Measurements from ENCODE around the gene SLC12A4. TPM values are rescaled to one million over a fixed set of nuclear protein-coding genes. Genes with fewer than 3 reads are reported as not detected.

The SLC12A4 gene
- total and polyA plus RNA-seq, 2 of the 13 experiments (the other 11 are each of a cell fraction or from before 2014, with no cell fraction given): 65.1 to 84.3 TPM

DNA sequence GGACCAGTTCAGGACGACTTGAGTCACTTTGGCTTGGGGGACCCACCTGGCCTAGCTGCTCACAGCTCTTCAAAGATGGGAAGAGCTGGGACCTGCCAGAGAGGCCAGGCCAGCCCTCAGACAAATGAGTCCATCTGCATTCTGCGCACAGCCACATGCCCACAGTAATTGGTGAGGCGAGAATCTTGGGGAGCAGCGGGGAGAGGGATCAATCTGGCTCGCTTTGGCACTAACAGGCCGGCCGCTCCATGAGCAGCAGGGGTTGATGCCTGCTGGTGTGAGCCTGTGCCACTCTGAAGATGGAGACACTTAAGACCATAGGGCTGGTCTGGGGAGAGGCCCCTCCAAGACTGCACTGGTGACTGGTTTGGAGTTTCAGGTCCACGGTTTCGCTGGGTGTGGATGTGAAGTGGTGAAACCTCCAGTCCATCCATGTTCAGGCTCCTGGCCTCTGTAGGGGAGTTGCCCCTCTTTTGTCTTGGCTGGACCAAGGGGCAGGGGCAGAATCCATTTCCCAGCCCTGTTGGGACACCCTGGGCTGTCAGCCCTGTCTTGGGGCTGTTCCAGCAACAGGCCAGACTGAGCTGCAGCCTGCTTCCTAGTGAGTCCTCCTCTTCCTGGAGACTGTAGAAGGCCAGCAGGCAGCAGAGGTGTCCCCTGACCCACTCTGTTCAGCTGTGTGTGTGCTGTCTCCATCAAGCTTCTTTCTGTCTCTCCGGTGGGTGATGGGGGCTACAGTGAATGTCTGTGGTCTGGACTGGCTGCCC, 44.1 kb downstream of the SLC12A4 start (continued):
- TF ChIP-seq, protein P1, sequence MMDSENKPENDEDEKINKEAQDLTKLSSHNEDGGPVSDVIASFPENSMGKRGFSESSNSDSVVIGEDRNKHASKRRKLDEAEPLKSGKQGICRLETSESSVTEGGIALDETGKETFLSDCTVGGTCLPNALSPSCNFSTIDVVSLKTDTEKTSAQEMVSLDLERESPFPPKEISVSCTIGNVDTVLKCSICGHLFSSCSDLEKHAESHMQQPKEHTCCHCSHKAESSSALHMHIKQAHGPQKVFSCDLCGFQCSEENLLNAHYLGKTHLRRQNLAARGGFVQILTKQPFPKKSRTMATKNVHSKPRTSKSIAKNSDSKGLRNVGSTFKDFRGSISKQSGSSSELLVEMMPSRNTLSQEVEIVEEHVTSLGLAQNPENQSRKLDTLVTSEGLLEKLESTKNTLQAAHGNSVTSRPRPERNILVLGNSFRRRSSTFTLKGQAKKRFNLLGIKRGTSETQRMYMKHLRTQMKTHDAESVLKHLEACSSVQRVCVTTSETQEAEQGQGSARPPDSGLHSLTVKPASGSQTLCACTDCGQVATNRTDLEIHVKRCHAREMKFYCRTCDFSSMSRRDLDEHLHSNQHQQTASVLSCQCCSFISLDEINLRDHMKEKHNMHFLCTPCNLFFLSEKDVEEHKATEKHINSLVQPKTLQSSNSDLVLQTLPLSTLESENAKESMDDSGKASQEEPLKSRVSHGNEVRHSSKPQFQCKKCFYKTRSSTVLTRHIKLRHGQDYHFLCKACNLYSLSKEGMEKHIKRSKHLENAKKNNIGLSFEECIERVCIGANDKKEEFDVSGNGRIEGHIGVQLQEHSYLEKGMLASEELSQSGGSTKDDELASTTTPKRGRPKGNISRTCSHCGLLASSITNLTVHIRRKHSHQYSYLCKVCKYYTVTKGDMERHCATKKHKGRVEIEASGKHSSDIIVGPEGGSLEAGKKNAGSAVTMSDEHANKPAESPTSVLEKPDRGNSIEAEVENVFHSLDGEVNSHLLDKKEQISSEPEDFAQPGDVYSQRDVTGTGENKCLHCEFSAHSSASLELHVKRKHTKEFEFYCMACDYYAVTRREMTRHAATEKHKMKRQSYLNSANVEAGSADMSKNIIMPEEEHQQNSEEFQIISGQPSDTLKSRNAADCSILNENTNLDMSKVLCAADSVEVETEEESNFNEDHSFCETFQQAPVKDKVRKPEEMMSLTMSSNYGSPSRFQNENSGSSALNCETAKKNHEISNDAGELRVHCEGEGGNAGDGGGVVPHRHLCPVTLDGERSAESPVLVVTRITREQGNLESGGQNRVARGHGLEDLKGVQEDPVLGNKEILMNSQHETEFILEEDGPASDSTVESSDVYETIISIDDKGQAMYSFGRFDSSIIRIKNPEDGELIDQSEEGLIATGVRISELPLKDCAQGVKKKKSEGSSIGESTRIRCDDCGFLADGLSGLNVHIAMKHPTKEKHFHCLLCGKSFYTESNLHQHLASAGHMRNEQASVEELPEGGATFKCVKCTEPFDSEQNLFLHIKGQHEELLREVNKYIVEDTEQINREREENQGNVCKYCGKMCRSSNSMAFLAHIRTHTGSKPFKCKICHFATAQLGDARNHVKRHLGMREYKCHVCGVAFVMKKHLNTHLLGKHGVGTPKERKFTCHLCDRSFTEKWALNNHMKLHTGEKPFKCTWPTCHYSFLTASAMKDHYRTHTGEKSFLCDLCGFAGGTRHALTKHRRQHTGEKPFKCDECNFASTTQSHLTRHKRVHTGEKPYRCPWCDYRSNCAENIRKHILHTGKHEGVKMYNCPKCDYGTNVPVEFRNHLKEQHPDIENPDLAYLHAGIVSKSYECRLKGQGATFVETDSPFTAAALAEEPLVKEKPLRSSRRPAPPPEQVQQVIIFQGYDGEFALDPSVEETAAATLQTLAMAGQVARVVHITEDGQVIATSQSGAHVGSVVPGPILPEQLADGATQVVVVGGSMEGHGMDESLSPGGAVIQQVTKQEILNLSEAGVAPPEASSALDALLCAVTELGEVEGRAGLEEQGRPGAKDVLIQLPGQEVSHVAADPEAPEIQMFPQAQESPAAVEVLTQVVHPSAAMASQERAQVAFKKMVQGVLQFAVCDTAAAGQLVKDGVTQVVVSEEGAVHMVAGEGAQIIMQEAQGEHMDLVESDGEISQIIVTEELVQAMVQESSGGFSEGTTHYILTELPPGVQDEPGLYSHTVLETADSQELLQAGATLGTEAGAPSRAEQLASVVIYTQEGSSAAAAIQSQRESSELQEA (CRISPR knock-in tag; IDR thresholded peaks at IDR 0.05; ENCODE audit: not compliant biosample characterization): no peak
- TF ChIP-seq HNF4G (IDR thresholded peaks at IDR 0.05; ENCODE audit: borderline replicate concordance, low read depth, low read length): no peak
- no peak for TF ChIP-seq HNF4G (CRISPR knock-in tag; IDR thresholded peaks at IDR 0.05; ENCODE audit: borderline replicate concordance, low read depth)
- TF ChIP-seq MTA3 (CRISPR knock-in tag; IDR thresholded peaks at IDR 0.05): no peak
- no peak for TF ChIP-seq ZNF768 (CRISPR knock-in tag; IDR thresholded peaks at IDR 0.05)
- TF ChIP-seq AGO1 (IDR thresholded peaks at IDR 0.05; ENCODE audit: low read depth, low read length, poor library complexity, severe bottlenecking): no peak
- TF ChIP-seq, protein P2, sequence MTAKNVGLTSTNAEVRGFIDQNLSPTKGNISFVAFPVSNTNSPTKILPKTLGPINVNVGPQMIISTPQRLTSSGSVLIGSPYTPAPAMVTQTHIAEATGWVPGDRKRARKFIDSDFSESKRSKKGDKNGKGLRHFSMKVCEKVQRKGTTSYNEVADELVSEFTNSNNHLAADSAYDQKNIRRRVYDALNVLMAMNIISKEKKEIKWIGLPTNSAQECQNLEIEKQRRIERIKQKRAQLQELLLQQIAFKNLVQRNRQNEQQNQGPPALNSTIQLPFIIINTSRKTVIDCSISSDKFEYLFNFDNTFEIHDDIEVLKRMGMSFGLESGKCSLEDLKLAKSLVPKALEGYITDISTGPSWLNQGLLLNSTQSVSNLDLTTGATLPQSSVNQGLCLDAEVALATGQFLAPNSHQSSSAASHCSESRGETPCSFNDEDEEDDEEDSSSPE (CRISPR knock-in tag; IDR thresholded peaks at IDR 0.05): no peak
- TF ChIP-seq, protein P3, sequence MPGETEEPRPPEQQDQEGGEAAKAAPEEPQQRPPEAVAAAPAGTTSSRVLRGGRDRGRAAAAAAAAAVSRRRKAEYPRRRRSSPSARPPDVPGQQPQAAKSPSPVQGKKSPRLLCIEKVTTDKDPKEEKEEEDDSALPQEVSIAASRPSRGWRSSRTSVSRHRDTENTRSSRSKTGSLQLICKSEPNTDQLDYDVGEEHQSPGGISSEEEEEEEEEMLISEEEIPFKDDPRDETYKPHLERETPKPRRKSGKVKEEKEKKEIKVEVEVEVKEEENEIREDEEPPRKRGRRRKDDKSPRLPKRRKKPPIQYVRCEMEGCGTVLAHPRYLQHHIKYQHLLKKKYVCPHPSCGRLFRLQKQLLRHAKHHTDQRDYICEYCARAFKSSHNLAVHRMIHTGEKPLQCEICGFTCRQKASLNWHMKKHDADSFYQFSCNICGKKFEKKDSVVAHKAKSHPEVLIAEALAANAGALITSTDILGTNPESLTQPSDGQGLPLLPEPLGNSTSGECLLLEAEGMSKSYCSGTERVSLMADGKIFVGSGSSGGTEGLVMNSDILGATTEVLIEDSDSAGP (CRISPR knock-in tag; IDR thresholded peaks at IDR 0.05; ENCODE audit: borderline replicate concordance): no peak
- TF ChIP-seq ZNF713 (CRISPR knock-in tag; IDR thresholded peaks at IDR 0.05): no peak
- no peak for TF ChIP-seq IKZF1 (IDR thresholded peaks at IDR 0.05)
